NOMO-1 treated with DMSO at 0.1 percent for 48 hours (cell line): ENCODE results near the gene ZIC1.

Source experiments
- DNase-seq: peaks from one replicate; lab custom pipeline; 2025; ENCODE audit not compliant: unreplicated experiment; lab: John Stamatoyannopoulos, UW

The ZIC1 gene

DNA sequence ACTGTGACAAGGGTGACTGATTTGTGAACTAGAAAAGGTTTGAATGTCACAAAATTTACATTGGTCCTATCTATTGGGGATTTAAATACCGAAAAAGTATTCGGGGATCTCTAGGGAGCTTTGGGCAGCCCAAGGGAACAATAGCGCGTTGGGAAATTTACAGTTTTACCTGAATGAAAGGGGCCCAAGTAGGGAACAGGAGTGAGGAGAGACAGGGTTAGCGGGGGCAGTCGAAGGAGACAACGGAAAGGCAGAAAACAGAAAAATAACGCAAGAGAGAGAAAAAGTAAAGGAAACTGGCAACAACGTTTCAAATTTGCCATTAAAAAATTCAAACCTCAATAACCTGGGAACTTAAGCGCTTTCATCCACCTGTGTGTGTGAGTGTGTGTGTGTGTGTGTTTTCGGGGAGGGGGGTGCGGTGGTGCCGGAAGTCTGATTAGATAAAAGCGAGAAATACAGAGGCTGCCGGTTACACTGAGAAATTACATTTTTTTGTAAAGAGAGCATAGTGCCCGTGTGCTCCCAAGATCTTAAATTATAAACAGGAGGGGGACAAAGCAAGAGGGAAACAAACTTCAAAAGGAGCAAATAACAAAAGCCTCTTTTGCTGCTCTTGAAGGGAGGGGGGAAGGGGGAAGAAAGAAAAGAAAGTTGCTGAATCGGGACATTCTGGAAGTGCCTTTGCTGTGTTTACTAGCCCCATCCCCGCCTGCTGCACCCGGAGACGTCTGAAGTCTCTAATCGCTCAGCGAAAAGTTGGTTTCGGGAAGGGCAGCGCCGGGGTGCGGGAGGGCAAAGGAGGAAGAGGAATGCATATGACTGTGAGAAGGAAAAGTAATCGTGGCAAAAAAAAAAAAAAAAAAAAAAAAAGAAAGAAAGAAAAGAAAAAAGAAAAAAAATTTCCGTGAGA, 721 bp upstream of the ZIC1 start:
- no peak for DNase-seq

DNA sequence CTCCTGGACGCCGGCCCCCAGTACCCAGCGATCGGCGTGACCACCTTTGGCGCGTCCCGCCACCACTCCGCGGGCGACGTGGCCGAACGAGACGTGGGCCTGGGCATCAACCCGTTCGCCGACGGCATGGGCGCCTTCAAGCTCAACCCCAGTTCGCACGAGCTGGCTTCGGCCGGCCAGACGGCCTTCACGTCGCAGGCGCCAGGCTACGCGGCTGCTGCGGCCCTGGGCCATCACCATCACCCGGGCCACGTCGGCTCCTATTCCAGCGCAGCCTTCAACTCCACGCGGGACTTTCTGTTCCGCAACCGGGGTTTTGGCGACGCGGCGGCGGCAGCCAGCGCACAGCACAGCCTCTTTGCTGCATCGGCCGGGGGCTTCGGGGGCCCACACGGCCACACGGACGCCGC, 956 bp downstream of the ZIC1 start:
- DNase-seq = no peak

DNA sequence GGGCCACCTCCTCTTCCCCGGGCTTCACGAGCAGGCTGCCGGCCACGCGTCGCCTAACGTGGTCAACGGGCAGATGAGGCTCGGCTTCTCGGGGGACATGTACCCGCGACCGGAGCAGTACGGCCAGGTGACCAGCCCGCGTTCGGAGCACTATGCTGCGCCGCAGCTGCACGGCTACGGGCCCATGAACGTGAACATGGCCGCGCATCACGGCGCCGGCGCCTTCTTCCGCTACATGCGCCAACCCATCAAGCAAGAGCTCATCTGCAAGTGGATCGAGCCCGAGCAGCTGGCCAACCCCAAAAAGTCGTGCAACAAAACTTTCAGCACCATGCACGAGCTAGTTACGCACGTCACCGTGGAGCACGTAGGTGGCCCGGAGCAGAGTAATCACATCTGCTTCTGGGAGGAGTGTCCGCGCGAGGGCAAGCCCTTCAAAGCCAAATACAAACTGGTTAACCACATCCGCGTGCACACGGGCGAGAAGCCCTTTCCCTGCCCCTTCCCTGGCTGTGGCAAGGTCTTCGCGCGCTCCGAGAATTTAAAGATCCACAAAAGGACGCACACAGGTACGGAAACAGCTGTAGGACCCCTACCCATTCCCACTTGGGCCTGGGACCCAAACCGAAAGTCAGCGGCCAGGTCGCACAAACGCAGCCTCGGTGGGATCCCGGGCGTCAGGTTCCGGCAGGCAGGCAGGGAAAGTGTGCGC, 1.5 kb downstream of the ZIC1 start:
- DNase-seq = peak; percentile 45

DNA sequence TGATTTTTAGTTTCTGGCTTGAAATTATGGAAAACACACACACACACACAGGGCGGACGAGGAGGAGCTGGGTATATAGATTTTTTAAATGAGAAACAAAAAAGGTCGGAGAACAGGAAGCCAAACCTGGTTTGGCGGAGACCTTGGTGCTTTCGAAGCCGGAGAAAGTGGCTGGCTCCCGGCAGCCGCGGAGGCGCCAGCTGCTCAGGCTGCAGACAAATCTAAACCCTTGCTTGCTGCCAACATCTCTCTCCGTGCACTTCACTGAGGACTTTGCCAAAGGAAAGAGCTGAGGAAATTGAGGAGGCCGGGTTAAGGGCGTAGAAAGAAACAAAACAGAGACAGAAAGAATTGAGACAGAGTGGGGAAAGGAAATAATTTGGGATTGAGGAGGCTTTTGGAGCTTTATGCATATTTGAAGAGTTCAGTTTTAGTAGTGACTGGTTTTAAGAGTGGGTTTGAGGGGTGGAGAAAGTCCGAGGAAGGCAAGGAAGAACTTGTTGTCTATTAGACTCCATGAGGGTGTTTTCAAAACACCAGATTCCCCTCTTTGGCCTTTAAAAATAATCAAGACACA, 2.2 kb downstream of the ZIC1 start:
- DNase-seq = no peak

DNA sequence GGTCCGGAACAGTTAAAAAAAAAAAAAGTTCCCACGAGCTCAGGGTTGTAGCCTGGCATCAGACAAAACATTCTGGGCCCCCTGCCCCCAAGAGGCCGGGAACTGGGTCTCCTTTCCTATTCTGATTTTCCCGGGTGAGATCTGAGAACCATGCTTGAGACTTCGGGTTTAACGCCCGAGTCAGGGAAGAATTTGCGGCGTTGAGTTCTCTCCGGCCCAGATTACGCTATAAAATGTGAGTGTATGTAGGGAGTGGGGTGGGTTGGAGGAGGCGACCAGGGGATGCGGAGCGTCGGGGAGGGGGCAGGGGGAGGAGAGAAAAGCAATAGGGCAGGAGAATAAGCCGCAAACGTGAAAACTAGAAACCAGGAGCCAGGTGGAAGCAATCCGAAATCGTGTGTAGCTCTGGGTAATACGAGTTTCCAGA, 2.7 kb downstream of the ZIC1 start:
- DNase-seq = no peak

DNA sequence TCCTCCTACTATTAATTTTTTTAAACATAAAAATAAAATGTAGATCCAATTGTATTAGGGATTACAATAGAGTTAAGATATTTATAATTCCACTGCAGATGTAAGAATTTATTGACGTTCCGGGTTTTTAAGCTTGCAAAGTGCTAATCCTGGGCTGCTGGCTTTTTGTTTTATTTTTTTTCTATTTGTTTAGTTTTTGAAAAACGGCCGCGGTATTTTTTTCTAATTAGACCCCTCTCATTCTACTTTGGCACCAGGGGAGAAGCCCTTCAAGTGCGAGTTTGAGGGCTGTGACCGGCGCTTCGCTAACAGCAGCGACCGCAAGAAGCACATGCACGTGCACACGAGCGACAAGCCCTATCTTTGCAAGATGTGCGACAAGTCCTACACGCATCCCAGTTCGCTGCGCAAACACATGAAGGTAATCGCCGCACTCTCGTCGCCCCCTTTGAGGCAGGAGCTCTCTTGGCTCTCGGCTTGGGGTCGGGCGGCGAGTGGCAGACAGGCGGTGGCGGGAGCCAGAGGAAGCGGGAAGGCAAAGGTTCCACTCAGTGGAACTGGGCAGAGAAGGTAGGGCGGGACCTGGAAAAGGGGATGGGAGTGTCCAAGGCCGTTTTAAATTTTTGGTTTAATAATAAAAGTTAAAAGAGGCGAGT, 3.2 kb downstream of the ZIC1 start:
- DNase-seq = no peak

DNA sequence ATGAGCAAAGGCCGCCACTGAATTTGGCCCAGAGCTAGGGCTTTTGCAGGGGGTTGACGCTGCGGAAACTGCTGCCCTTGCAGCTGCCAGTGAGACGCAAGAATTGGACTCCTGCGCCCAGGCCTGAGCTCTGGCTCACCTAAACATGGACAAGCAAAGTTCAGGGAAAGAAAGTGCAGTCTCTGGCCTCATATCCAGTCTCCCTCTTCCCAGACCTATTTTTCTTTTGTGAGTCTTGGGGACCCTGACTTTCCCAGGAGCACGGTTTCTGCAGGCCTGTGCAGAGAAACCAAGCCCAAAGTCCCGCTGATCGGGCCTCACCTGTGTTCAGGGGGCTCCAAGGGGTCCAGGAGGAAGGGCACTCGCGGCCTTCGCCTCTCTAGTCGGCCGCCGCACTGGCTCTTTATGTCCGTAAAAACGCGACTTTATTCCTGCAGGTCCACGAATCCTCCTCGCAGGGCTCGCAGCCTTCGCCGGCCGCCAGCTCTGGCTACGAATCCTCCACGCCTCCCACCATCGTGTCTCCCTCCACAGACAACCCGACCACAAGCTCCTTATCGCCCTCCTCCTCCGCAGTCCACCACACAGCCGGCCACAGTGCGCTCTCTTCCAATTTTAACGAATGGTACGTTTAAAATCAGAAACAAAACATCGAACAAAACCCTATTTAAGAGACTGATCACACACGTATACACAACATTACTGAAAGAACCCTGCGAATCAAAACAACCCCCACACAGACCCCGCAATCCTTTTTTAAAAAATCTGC, 3.9 kb downstream of the ZIC1 start:
- no peak for DNase-seq

DNA sequence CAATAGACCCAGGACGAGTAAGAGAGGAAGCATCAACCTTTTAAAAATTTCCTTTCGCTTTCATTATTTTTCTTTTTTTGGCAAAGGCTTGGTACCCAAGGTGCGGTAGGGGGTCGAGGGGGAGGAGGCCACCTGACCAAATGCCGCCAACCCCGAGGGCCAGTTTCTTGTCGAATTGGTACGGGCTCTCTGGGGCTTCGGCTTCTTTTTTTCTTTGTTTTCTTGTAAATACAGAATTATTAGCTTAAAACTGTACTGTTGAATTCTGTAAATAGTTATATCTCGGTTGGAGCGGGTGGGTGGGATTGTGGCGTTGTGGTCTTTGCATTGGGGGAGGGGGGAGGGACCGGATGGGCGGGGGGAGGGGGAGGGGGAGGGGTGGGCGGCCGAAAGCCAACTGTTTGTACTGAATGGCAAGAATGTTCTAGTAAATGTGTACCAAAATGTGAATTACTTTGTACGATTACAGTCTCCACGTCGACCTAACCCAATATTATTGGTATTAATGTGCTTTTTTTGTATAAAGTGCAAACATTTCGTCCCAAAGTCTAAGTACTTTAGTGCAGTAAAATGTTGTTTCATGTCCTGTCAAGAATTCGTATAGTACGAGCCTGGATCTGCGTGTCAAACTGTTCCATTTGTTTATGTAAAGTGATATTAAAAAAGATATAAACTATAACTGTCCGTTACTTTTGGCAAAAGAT, 4.7 kb downstream of the ZIC1 start:
- no peak for DNase-seq

DNA sequence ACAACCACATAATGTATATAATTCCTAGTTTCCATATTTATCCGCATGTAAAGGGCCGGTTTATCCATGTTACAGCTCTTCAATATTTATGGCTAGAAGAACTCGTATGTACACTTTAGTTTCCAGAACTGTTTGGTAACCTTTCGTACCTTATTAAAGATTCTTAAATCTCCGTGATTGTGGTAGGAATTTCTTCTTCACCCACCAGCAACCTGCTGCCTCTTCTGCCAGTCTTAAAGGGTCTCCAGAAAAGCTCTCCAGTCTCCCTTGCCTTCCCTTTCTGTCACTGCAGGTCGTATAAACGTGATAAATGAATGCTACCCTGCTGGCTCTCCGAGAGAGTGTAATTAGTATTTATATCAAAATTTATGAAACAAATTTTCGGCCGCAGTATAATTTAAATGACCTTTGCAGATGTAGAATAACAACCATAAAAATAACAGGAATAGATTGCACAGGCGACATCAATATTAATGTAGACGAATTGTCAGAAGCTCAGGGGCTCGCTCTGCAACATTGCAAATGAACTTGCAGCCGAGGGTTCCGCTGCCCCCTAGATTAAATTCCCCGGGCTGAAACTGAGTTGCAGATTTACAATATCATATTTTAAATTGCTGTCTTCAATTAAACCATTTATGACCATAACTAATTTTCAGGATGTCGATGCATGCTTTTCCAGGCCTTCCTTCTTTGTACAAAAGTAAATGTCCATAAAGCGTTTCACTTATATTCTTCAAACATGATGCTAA, 5.4 kb downstream of the ZIC1 start:
- no peak for DNase-seq

DNA sequence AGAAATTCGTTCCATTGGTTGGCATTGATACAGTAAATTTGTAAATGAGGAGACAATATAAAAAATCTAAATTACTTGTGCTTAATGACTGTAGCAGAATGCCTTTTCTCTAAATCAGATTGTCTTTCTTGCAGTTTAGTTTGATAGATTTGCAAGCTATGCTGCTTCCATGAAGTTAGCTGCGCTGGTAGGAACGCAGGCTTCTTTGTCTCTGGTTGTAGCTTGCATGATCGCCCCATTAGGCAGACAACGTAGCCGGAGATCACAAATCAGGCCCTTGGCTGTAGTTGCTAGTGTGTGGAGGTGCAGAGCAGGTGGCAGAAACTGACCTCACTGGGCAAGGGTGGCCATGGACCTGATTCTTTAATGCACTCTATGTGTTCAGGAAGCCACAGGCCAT, 6.1 kb downstream of the ZIC1 start:
- no peak for DNase-seq

DNA sequence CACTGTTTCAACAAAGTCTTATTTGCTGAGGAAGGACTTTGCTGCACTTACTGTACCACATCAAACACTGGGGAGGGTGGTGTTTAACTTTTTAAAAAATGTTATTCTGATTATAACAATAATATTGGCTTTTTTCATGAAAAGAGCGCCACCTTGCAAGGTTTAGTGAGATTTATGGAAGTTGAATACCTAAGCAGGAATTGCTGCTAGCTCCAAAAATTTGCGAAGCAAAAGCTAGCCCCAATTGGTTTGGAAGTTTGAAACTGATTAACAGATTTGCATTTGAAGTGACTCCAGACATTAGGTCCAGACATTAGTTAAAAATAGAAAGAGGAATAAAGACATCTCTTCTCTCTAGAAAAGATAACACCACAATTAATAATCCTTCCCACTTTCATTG, 6.7 kb downstream of the ZIC1 start:
- DNase-seq = no peak

DNA sequence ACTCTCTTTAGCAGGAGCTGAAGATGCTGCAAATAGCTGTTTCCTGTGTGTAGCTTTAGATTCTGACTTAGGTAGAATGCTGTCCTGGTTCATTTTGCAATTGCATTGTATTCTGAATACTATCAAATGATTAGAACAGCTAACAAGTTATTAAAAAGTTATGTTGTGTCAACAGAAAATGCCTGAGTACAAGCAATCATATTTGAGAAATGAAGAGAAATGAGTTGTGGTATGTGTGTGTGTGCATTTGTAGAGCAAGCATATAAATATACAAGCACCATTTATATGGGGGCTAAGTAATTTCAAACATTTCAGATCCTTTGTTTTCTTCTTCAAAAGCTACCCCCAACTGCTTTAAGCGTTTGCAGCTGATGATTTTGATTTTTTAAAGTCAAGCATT, 7.8 kb downstream of the ZIC1 start:
- DNase-seq = no peak

DNA sequence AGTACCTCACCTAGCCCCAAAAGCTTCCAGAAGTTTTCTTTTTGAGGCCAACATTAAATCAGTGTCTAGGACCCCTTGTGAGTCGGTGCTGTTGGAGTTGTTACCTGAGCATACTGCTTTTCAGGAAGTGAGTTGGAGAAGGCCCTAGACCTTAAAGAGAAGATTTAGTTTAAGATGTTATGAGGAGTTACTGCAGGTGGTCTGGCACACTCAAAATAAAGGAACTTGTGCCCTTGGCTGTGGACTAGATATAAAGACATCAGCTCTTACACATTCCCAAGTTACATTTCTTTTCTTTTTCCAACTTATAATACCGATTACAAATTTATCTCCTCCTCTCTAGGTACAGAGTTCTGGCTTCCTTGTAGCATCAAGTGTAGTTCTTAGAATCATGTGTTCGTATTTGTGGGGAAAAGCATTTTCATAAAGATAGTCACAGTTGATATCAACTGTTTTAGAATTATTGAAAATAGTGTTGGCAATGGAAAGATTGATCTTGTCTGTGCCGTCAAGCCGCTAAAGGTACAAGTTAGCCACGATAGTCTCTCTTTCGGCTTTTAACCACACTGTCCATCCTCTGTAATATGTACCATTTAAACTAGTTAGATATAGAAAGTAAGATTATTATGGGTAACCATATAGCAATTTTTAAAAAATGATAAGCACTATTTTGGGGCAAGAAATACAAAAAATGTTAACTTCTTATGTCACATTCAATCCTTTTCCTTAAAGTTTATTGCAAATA, 8.6 kb downstream of the ZIC1 start:
- no peak for DNase-seq

DNA sequence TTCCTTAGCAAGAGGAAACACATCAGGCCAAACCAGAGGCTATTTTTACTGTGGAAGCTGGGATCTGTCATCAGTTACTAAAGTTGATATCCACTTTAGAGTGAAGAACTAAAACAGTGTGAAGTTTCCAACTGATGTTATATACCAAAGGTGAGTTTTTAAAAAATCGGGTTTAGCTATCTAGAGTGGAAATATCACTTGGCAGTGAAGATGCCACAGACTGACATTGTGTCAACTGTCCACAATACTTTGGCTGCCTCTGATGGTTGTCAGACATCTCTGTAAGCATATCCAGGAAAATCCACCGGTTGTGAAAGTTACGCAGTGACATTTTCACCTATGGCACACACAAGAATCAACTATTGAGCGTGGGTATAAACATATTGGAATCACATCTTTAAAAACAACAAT, 9.2 kb downstream of the ZIC1 start:
- DNase-seq = no peak

DNA sequence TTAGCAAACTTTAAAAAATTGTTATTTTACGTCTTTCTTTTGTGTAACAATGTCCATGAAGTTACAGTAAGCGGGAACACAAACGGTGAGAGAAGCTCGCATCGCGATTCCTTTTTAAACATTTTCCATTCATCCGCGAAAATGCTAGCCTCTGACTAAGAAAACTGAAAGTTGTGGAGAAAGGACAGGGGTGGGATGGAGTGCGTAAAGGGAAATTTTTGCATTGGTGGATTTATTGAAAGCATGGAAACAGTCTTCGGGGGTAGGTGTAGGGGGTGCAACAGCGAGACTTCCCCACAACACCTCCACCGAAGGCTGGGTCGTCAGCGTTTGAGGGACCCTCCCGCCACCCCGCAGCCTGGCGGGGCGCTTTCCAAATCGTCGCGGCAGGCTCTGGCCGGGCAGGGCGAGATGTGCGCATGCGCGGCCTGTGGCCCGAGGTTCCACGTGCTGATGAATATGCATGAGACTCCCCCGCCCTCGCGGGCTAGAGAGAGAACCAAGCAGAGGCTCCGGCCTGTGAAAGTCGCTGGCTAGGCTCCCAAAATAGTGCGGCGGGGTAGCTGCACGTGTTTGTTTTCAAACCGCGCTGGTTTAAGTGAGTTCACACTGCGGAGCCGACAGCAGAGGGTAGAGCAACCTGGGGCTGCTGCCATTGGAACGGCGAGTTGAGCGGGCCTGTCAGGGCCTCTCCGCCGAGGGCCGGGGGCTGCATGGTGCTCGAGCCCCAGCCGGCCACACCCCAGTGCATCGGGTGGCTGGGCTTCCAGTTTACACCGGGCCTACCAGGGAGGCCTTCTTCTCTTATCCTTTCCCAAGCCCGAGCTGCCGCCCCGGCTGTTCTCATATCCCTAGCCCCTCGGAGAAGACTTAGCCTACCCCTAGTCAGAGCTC, 9.9 kb downstream of the ZIC1 start:
- peak; percentile 23 for DNase-seq

DNA sequence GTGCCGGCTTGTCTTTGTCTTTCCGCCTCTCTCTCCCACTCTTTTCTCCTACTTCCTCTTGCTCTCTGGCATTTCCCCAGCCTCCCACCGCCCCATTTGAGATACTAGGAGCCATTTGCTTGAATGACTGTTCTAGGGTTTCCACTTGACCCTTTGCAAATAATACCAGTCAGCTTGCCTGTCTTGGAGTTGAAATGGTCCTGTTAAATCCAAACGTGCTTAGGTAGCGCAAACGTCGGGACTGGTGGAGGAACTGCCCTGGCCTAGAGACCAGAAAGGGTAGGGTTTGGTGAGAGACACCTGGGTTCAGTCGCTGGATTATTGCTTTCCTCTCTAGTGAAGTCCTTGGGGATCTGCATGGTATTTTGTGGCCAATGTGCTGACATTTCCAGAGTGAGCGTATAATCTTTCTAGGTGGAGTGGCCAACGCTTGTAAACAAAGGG, 10.6 kb downstream of the ZIC1 start:
- no peak for DNase-seq

DNA sequence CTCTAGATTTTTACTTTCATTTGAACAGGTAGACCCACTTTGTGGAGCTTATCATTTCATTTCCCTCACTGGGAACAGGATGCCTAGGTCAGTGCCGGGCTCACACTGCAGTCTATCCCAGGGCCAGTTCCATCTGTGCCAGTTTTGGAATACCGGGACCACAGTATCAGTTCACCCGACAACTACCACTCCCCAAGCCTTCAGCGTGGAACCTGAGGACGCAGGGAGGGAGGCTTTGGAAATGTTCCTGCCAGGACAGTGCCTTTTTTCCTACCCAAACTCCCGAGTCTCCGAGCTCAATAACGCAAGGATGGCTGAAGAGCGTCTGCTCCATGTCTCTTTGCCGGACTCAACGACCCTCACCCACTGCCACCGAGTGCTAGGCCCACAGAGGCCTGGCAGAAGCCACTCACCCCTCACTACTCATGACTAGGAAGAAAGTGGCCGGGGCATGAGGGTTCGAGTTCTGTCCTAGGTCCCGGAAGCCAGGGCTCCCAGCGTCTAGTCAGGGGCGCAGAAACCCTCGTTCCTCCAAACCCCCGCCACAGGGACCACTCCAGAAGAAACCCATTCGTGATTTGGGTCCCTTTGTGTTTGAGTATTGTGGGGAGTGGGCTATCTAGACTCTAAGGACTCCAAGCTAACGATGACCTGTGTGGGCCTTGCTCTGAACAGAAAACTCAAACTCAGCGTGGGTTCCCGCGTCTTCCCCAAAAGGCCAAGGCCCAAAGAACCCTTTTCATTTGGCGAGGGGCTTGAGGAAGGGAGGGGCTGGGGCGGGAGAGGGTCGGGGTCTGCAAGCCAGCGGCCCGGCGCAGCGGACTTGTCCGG, 11.4 kb downstream of the ZIC1 start:
- DNase-seq = no peak
